ENCODE data around the gene MAPT. TPM values are rescaled to one million over a fixed set of nuclear protein-coding genes. Genes with fewer than 3 reads are reported as not detected.

The MAPT gene
- total RNA-seq, 4 donors from 2014 or later, result 4.2 to 11.1 (median 7.3) TPM

DNA sequence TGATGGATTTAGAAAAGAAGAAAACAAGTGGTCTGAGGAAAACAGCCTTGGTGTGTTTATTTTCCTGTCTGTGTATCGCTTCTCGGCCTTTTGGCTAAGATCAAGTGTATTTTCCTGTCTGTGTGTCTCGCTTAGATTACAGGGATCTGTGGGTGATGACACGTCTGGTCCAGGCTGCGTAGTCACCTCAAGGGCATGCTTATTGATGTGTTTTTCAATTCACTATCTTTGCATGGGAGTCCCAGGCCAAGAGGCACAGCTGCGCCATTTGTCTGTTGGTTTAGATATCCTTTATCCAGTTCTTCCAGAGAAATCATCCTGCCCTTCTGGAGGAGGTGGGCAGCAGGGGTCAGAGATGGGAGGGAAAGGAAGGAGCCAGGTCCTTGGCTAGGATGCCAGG is 57.6 kb downstream of the MAPT start:
- DNase-seq (ENCODE audit: extremely low spot score), result no peak
- Histone ChIP-seq H3K4me3 (no peak overlapping the region), H3K27ac (replicated peaks in 1 of 4) (no peak overlapping the region), H3K4me1 (peaks cover 9 to 18% (median 14%) of the 10 kb centered on the region in 4 donors), H3K36me3 (no peaks in the 10 kb centered on the region), H3K9me3 (no peaks in the 10 kb centered on the region), H3K27me3 (peaks cover 0 to 30% (median 0%) of the 10 kb centered on the region in 4 donors)
- whole genome bisulfite sequencing, result 78% methylated on average over 6 of the region's 6 CpGs
- intact Hi-C loops (cut with DNase I), result loop anchor here (5.0 kb wide), 1 partner anchor 60 kb away; the partner anchor contains the start of gene MAPT
- TF ChIP-seq EP300 (IDR thresholded peaks at IDR 0.05) (no peak), POLR2AphosphoS5 (IDR thresholded peaks at IDR 0.05) (no peak), POLR2A (IDR thresholded peaks at IDR 0.05; ENCODE audit: low read depth) (no peak), CTCF (IDR thresholded peaks at IDR 0.05) (no peak)

DNA sequence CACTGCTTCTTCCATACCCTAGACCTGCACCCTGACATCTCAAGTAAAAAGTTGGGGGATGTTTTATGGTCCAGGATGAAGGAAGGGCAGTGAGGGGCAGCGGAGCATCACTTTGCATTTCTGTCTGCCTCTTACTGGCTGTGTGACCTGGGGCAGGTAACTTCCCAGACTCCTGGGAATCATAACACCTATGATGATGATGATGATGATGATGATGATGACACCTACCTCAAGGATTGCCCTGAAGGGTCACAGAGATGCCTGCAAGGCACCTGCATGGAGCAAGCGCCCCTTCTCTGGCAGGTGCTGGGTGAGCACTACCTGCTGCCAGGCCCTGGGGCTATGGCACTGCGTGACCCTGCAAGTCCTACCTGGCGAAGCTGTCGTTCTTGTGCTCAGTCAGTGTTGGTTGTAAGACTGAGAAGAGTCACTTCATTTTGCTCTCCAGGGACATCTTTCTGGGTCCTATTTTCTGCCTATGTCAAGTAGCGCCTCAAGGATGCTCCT is 58.5 kb downstream of the MAPT start:
- no peak for DNase-seq (ENCODE audit: extremely low spot score)
- peaks cover 9 to 16% (median 14%) of the 10 kb centered on the region in 4 donors for H3K4me1 ChIP-seq

GRCh38 chr17:45953561-45953960 is 59.2 kb downstream of the MAPT start:
- Histone ChIP-seq H3K27ac (replicated peaks in 1 of 4) (no peak overlapping the region), H3K9me3 (no peaks in the 10 kb centered on the region), H3K4me1 (peaks cover 8 to 11% (median 9%) of the 10 kb centered on the region in 4 donors), H3K4me3 (no peak overlapping the region), H3K27me3 (peaks cover 0 to 30% (median 0%) of the 10 kb centered on the region in 4 donors), H3K36me3 (no peaks in the 10 kb centered on the region)
- 89% methylated on average over 2 of the region's 2 CpGs for WGBS
- no peak for TF ChIP-seq POLR2A (IDR thresholded peaks at IDR 0.05; ENCODE audit: low read depth)
- no peak for TF ChIP-seq POLR2AphosphoS5 (IDR thresholded peaks at IDR 0.05)
- no peak for TF ChIP-seq EP300 (IDR thresholded peaks at IDR 0.05)
- TF ChIP-seq CTCF (IDR thresholded peaks at IDR 0.05), result no peak
- intact Hi-C loops (cut with DNase I), result loop anchor here (5.0 kb wide), 1 partner anchor 61 kb away; the partner anchor contains the start of gene MAPT
- DNase-seq (ENCODE audit: extremely low spot score), result no peak

More for the DNA sequence above, 58.5 kb downstream of the MAPT start:
- H3K36me3 ChIP-seq, result no peaks in the 10 kb centered on the region
- H3K9me3 ChIP-seq, result no peaks in the 10 kb centered on the region
- intact Hi-C loops (cut with DNase I), result loop anchor here (5.0 kb wide), 1 partner anchor 61 kb away; the partner anchor contains the start of gene MAPT
- no peak overlapping the region for H3K27ac ChIP-seq (replicated peaks in 1 of 4)
- no peak overlapping the region for H3K4me3 ChIP-seq
- H3K27me3 ChIP-seq, result peaks cover 0 to 30% (median 0%) of the 10 kb centered on the region in 4 donors
- WGBS, result 95% methylated on average over 6 of the region's 6 CpGs
- no peak for TF ChIP-seq POLR2A (IDR thresholded peaks at IDR 0.05; ENCODE audit: low read depth)
- no peak for TF ChIP-seq CTCF (IDR thresholded peaks at IDR 0.05)
- no peak for TF ChIP-seq EP300 (IDR thresholded peaks at IDR 0.05)

DNA sequence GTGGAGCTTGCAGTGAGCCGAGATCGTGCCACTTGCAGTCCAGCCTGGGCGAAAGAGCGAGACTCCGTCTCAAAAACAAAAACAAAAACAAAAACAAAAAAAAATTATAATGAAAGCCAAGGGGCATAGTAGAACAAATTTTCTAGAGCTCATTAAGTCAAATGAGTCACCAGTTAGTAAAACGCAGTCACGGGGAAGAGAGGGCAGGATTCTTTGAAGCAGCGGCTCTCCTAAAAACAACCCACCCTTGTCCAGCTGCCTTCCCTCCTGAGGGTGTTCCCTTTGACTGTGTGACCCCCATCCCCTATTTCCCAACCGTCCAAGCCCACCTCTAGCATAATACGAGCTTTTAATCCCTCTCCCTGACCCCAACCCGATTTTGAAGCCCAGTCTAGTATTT is 60.6 kb downstream of the MAPT start:
- Histone ChIP-seq H3K4me1 (no peaks in the 10 kb centered on the region), H3K36me3 (no peaks in the 10 kb centered on the region), H3K27ac (replicated peaks in 1 of 4) (no peak overlapping the region), H3K27me3 (peaks cover 0 to 25% (median 0%) of the 10 kb centered on the region in 4 donors), H3K9me3 (no peaks in the 10 kb centered on the region), H3K4me3 (no peak overlapping the region)
- intact Hi-C loops (cut with DNase I), result loop anchor here (5.0 kb wide), 1 partner anchor 63 kb away; the partner anchor contains the start of gene MAPT
- DNase-seq (ENCODE audit: extremely low spot score), result no peak
- WGBS, result 86% methylated on average over 11 of the region's 11 CpGs
- TF ChIP-seq EP300 (IDR thresholded peaks at IDR 0.05) (no peak), CTCF (IDR thresholded peaks at IDR 0.05) (no peak), POLR2A (IDR thresholded peaks at IDR 0.05; ENCODE audit: low read depth) (no peak), POLR2AphosphoS5 (IDR thresholded peaks at IDR 0.05) (no peak)
